ENCODE results near the gene NEK6. TPM values are rescaled to one million over a fixed set of nuclear protein-coding genes. Genes with fewer than 3 reads are reported as not detected.

NEK6 gene
- total RNA-seq, 1 donor from 2014 or later = 43.9 TPM

DNA sequence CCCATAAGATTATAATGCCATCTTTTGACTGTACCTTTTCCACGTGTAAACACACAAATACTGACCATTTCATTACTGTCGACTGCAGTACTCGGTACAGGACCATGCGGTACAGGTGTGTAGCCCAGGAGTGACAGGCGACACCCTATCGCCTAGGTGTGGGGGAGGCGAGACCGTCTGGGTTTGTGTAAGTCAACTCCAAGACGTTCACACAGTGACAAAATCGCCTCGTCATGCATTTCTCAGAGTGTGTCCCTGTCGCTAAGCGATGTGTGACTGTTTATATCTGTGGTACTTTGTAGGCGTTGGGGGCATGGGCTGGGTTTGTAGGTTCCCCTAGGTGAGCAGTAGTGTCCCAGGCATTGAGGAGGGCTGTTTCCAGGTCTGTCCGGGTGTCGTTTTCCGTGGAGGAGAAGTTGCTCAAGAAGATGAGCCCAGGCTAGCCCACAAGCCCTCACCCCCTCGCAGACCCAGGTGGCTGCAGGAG is 20.3 kb downstream of the NEK6 start:
- Mint-ChIP-seq H3K27ac (ENCODE audit: unreplicated experiment) (no peak overlapping the region), H3K36me3 (ENCODE audit: low read depth, unreplicated experiment) (no peaks in the 10 kb centered on the region), H3K4me1 (ENCODE audit: unreplicated experiment) (peaks cover 21% of the 10 kb centered on the region), H3K4me3 (ENCODE audit: unreplicated experiment) (no peak overlapping the region), H3K9me3 (ENCODE audit: unreplicated experiment) (no peaks in the 10 kb centered on the region), H3K27me3 (ENCODE audit: unreplicated experiment) (peaks cover 5% of the 10 kb centered on the region)
- no peak for DNase-seq (ENCODE audit: low spot score)
- TF ChIP-seq, protein P1, sequence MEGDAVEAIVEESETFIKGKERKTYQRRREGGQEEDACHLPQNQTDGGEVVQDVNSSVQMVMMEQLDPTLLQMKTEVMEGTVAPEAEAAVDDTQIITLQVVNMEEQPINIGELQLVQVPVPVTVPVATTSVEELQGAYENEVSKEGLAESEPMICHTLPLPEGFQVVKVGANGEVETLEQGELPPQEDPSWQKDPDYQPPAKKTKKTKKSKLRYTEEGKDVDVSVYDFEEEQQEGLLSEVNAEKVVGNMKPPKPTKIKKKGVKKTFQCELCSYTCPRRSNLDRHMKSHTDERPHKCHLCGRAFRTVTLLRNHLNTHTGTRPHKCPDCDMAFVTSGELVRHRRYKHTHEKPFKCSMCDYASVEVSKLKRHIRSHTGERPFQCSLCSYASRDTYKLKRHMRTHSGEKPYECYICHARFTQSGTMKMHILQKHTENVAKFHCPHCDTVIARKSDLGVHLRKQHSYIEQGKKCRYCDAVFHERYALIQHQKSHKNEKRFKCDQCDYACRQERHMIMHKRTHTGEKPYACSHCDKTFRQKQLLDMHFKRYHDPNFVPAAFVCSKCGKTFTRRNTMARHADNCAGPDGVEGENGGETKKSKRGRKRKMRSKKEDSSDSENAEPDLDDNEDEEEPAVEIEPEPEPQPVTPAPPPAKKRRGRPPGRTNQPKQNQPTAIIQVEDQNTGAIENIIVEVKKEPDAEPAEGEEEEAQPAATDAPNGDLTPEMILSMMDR (IDR thresholded peaks at IDR 0.05; ENCODE audit: unreplicated experiment) = no peak

DNA sequence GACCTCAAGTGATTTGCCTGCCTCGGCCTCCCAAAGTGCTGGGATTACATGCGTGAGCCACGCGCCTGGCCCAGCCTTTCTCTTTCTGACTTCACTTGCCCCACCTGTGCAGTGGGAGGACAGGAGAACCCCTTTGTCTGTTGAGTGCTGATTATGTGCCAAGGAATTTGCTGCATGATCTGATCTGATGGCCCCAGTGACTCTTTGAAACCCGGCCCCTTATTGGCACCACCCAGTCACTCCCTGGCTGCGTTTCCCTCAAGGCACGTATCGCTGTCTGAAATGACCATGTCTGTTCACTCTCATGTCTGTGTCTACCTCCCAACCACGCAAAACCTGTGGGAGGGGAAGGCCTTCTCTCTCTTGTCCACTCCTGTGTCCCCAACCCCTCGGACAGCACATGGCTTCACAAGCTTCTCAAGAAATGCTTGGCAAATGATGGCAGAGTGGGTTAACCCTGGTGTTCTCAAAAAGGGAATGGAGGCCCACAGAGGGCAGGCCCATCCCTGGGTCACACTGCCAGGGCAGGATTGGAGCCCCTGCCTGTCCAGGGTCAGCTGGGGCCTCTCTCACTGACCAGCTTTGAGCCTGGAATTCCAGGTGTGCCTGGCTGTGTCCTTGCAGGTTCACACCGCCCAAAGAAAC is 21.9 kb downstream of the NEK6 start:
- no peak overlapping the region for H3K27ac Mint-ChIP-seq (ENCODE audit: unreplicated experiment)

DNA sequence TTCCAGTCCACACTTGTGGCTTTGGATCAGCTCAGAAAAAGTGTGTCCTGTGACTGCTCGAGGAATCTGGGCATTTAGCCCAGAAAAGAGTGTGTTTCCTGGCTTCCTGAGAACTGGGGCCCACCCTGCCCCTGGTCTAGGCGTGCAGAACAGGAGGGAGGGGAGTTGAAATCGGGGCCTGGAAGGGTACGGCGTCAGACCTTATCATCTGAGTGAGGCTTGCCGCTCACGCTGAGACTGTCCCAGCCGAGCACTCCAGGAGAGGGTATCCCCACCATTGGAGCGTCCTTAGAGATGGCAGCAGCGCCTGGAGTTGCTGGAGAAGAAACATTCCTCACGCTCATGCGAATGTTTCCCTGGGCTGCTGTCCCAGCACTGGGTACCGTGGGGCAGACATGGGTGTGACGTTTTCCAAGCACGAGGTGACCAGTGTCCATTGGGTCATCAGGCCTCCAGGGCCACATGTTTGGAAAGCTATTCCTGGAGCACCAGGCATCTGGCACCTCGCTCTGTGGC is 22.5 kb downstream of the NEK6 start:
- TF ChIP-seq, protein P1 (IDR thresholded peaks at IDR 0.05; ENCODE audit: unreplicated experiment) = no peak
- no peak for DNase-seq (ENCODE audit: low spot score)
- Mint-ChIP-seq H3K36me3 (ENCODE audit: low read depth, unreplicated experiment) (no peaks in the 10 kb centered on the region), H3K4me3 (ENCODE audit: unreplicated experiment) (no peak overlapping the region), H3K27ac (ENCODE audit: unreplicated experiment) (no peak overlapping the region), H3K27me3 (ENCODE audit: unreplicated experiment) (peaks cover 4% of the 10 kb centered on the region), H3K4me1 (ENCODE audit: unreplicated experiment) (peaks cover 21% of the 10 kb centered on the region), H3K9me3 (ENCODE audit: unreplicated experiment) (no peaks in the 10 kb centered on the region)

More for the DNA sequence above, 21.9 kb downstream of the NEK6 start:
- Mint-ChIP-seq H3K4me1 (ENCODE audit: unreplicated experiment) (peaks cover 21% of the 10 kb centered on the region), H3K9me3 (ENCODE audit: unreplicated experiment) (no peaks in the 10 kb centered on the region), H3K36me3 (ENCODE audit: low read depth, unreplicated experiment) (no peaks in the 10 kb centered on the region), H3K4me3 (ENCODE audit: unreplicated experiment) (no peak overlapping the region), H3K27me3 (ENCODE audit: unreplicated experiment) (peaks cover 4% of the 10 kb centered on the region)
- TF ChIP-seq, protein P1 (IDR thresholded peaks at IDR 0.05; ENCODE audit: unreplicated experiment) = no peak
- no peak for DNase-seq (ENCODE audit: low spot score)

DNA sequence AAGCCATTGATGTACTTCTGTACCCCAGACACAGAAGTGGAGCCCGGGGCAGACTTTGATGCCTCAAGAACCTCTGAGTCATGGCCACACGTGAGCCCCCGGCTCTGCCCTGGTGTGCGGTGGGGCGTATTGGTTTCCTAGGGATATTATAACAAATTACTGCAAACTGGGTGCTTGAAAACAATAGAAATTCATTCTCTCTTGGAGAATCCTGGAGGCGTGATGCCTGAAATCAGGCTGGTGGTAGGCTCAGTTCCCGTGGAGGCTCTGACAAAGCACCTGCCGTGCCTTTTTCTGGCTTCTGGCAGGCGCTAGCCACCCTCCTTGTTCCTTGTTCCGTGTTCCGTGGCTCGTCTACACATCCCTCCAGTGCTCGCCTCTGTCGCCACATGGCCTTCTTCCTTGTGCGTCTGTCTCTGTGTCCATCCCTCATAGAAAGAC is 24.2 kb downstream of the NEK6 start:
- DNase-seq (ENCODE audit: low spot score) = no peak
- no peaks in the 10 kb centered on the region for H3K9me3 Mint-ChIP-seq (ENCODE audit: unreplicated experiment)
- peaks cover 16% of the 10 kb centered on the region for H3K4me1 Mint-ChIP-seq (ENCODE audit: unreplicated experiment)
- TF ChIP-seq, protein P1 (IDR thresholded peaks at IDR 0.05; ENCODE audit: unreplicated experiment) = no peak
- H3K4me3 Mint-ChIP-seq (ENCODE audit: unreplicated experiment) = no peak overlapping the region
- H3K27me3 Mint-ChIP-seq (ENCODE audit: unreplicated experiment) = peaks cover 4% of the 10 kb centered on the region
- H3K27ac Mint-ChIP-seq (ENCODE audit: unreplicated experiment) = no peak overlapping the region
- no peaks in the 10 kb centered on the region for H3K36me3 Mint-ChIP-seq (ENCODE audit: low read depth, unreplicated experiment)
